ENCODE measurements around the gene CDNF. TPM values are rescaled to one million over a fixed set of nuclear protein-coding genes. Genes with fewer than 3 reads are reported as not detected.

CDNF gene
- total RNA-seq, 1 donor from 2014 or later, result 0.61 TPM

- H3K27ac ChIP-seq, result no peak within 1 kb of the TSS
- no peak within 1 kb of the TSS for H3K4me3 ChIP-seq
- H3K9me3 ChIP-seq, result no peaks in the 10 kb centered on the region
- no peak for ATAC-seq
- no peak for DNase-seq
- H3K4me1 ChIP-seq, result peaks cover 10% of the 10 kb centered on the region
- no peaks in the 10 kb centered on the region for H3K27me3 ChIP-seq
- H3K36me3 ChIP-seq, result no peaks in the 10 kb centered on the region
- TF ChIP-seq CTCF (IDR thresholded peaks at IDR 0.05), result no peak
- intact Hi-C loops (cut with DNase I), result no loop called here
These were observed 63.0 kb downstream of the CDNF start, which contains the start of gene FAM107B for GRCh38 chr10:14774797-14775196. TSS of gene FAM107B (minus strand) at chr10:14774897. CDS start at chr10:14774663, 234 bp downstream.

GRCh38 chr10:14774214-14774580, 63.6 kb downstream of the CDNF start:
- H3K27ac ChIP-seq, result no peak overlapping the region
- no peaks in the 10 kb centered on the region for H3K9me3 ChIP-seq
- H3K4me3 ChIP-seq, result no peak overlapping the region
- peaks cover 10% of the 10 kb centered on the region for H3K4me1 ChIP-seq
- no peak for TF ChIP-seq CTCF (IDR thresholded peaks at IDR 0.05)
- ATAC-seq (no peak), DNase-seq (no peak)
- intact Hi-C loops (cut with DNase I), result no loop called here
- no peaks in the 10 kb centered on the region for H3K36me3 ChIP-seq
- H3K27me3 ChIP-seq, result no peaks in the 10 kb centered on the region

GRCh38 chr10:14773551-14774213, 64.2 kb downstream of the CDNF start:
- H3K36me3 ChIP-seq, result no peaks in the 10 kb centered on the region
- H3K27me3 ChIP-seq, result no peaks in the 10 kb centered on the region
- intact Hi-C loops (cut with DNase I), result no loop called here
- ATAC-seq, result no peak
- peaks cover 5% of the 10 kb centered on the region for H3K4me1 ChIP-seq
- H3K4me3 ChIP-seq, result no peak overlapping the region
- peak; percentile 19 for TF ChIP-seq CTCF (IDR thresholded peaks at IDR 0.05)
- H3K9me3 ChIP-seq, result no peaks in the 10 kb centered on the region
- no peak overlapping the region for H3K27ac ChIP-seq
- DNase-seq, result no peak

- Histone ChIP-seq H3K4me1 (no peaks in the 10 kb centered on the region), H3K36me3 (no peaks in the 10 kb centered on the region), H3K9me3 (no peaks in the 10 kb centered on the region), H3K27ac (no peak overlapping the region), H3K4me3 (no peak overlapping the region), H3K27me3 (no peaks in the 10 kb centered on the region)
- intact Hi-C loops (cut with DNase I), result no loop called here
- TF ChIP-seq CTCF (IDR thresholded peaks at IDR 0.05), result no peak
- DNase-seq (no peak), ATAC-seq (peak; percentile 81)
These were observed 65.4 kb downstream of the CDNF start for GRCh38 chr10:14772399-14772798.

GRCh38 chr10:14770927-14771326, 66.9 kb downstream of the CDNF start:
- DNase-seq (no peak), ATAC-seq (no peak)
- Histone ChIP-seq H3K9me3 (no peaks in the 10 kb centered on the region), H3K4me3 (no peak overlapping the region), H3K4me1 (no peaks in the 10 kb centered on the region), H3K27ac (no peak overlapping the region), H3K27me3 (no peaks in the 10 kb centered on the region), H3K36me3 (no peaks in the 10 kb centered on the region)
- no peak for TF ChIP-seq CTCF (IDR thresholded peaks at IDR 0.05)
- intact Hi-C loops (cut with DNase I), result no loop called here

Other genes starting within 250 kb of the CDNF start
- gene FAM107B, start 63.1 kb downstream of the CDNF start, total RNA-seq, result 86.2 TPM
- 10.0 TPM for gene HSPA14, start 269 bp upstream of the CDNF start, total RNA-seq
- 6.7 TPM for gene MSANTD7, start 269 bp upstream of the CDNF start, total RNA-seq
- gene SUV39H2, start 40.8 kb upstream of the CDNF start, total RNA-seq, result 4.5 TPM
- gene DCLRE1C, start 116.1 kb upstream of the CDNF start, total RNA-seq, result 11.3 TPM
- gene MEIG1, start 121.4 kb upstream of the CDNF start, total RNA-seq, result not detected
- 0.93 TPM for gene OLAH, start 205.9 kb upstream of the CDNF start, total RNA-seq